PFSK-1 (cell line): ENCODE data around the gene MTX2.

Experiments used
- FOXP2 ChIP-seq: optimal IDR thresholded peaks from 2 replicates; pipeline ENCODE3; 2011; ENCODE audit warnings: borderline replicate concordance, control low read depth, inconsistent platforms; ENCODE audit not compliant: insufficient read depth; ENCODE audit errors: extremely low read length, extremely low read depth
- POLR2AphosphoS5 ChIP-seq: IDR thresholded peaks from 2 replicates; pipeline ENCODE4 v1.6.1; 2012; ENCODE audit warnings: low read depth, mild to moderate bottlenecking, control low read depth, low read length, moderate library complexity
- SIN3A ChIP-seq: IDR thresholded peaks from 2 replicates; pipeline ENCODE4 v1.6.1; 2012; ENCODE audit warnings: mild to moderate bottlenecking, low read length, moderate library complexity, borderline replicate concordance; ENCODE audit not compliant: insufficient read depth
- TAF1 ChIP-seq: IDR thresholded peaks from 2 replicates; pipeline ENCODE4 v1.6.1; 2012; ENCODE audit warnings: low read length, control low read depth, borderline replicate concordance; ENCODE audit not compliant: insufficient read depth
- TF ChIP-seq, protein P1 (sequence below), 2 experiments: IDR thresholded peaks; 2 replicates each; pipeline versions ENCODE4 v1.6.1 to v1.8.0; 2011 to 2012; ENCODE audit warnings: low read depth in 2 of 2, low read length in 2 of 2, control low read depth in 1 of 2, inconsistent platforms in 1 of 2, mild to moderate bottlenecking in 1 of 2, moderate library complexity in 1 of 2; ENCODE audit not compliant: insufficient read depth in 1 of 2

MTX2 gene

DNA sequence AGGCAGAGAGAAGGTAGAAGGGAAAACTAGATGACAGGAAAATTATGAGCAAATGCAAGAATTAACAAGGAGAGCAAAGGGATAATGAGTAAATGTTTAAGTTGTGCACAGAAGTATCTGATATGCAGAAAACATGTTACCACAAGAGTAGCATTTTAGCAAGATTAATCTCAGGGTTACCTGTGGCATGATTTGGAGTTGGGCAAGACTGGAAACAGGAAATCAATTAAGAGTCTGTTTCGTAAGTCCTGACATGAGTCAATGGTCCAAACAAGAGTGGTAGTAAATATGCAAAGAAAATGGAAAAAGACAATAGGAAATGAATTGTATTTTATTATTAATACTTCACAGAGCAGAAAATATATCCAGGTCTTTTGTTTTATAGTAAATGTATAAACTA, 17.3 kb upstream of the MTX2 start:
- no peak for TF ChIP-seq TAF1
- TF ChIP-seq POLR2AphosphoS5: no peak
- no peak for TF ChIP-seq SIN3A
- TF ChIP-seq, protein P1, sequence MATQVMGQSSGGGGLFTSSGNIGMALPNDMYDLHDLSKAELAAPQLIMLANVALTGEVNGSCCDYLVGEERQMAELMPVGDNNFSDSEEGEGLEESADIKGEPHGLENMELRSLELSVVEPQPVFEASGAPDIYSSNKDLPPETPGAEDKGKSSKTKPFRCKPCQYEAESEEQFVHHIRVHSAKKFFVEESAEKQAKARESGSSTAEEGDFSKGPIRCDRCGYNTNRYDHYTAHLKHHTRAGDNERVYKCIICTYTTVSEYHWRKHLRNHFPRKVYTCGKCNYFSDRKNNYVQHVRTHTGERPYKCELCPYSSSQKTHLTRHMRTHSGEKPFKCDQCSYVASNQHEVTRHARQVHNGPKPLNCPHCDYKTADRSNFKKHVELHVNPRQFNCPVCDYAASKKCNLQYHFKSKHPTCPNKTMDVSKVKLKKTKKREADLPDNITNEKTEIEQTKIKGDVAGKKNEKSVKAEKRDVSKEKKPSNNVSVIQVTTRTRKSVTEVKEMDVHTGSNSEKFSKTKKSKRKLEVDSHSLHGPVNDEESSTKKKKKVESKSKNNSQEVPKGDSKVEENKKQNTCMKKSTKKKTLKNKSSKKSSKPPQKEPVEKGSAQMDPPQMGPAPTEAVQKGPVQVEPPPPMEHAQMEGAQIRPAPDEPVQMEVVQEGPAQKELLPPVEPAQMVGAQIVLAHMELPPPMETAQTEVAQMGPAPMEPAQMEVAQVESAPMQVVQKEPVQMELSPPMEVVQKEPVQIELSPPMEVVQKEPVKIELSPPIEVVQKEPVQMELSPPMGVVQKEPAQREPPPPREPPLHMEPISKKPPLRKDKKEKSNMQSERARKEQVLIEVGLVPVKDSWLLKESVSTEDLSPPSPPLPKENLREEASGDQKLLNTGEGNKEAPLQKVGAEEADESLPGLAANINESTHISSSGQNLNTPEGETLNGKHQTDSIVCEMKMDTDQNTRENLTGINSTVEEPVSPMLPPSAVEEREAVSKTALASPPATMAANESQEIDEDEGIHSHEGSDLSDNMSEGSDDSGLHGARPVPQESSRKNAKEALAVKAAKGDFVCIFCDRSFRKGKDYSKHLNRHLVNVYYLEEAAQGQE (IDR thresholded peaks at IDR 0.05; ENCODE audit: insufficient read depth in 1 of 2, low read depth in 2 of 2, low read length in 2 of 2): no peak
- TF ChIP-seq FOXP2: no peak

GRCh38 chr2:176260689-176261088, 8.6 kb upstream of the MTX2 start:
- no peak for TF ChIP-seq FOXP2

GRCh38 chr2:176261136-176261535, 8.1 kb upstream of the MTX2 start:
- TF ChIP-seq FOXP2 (no peak), TAF1 (no peak), POLR2AphosphoS5 (no peak), SIN3A (no peak)
- TF ChIP-seq, protein P1 (IDR thresholded peaks at IDR 0.05; ENCODE audit: insufficient read depth in 1 of 2, low read depth in 2 of 2, low read length in 2 of 2): no peak

GRCh38 chr2:176268976-176269318, 295 bp upstream of the MTX2 start:
- TF ChIP-seq TAF1 (no peak), POLR2AphosphoS5 (no peak), FOXP2 (no peak), SIN3A (no peak)
- TF ChIP-seq, protein P1 (IDR thresholded peaks at IDR 0.05; ENCODE audit: insufficient read depth in 1 of 2, low read depth in 2 of 2, low read length in 2 of 2): no peak

GRCh38 chr2:176270100-176270750, 983 bp downstream of the MTX2 start:
- TF ChIP-seq TAF1 (no peak), POLR2AphosphoS5 (no peak), SIN3A (no peak), FOXP2 (no peak)
- TF ChIP-seq, protein P1 (IDR thresholded peaks at IDR 0.05; ENCODE audit: insufficient read depth in 1 of 2, low read depth in 2 of 2, low read length in 2 of 2): no peak
